ENCODE data around the gene RMI1. TPM values are rescaled to one million over a fixed set of nuclear protein-coding genes. Genes with fewer than 3 reads are reported as not detected.
"Not testable (repeated sequence)": the region's sequence is repeated elsewhere in the genome, so short reads cannot be mapped to it uniquely, and the experiment has no call there.

The RMI1 gene
- polyA plus RNA-seq, 4 donors = 20.5 to 26.8 (median 24.7) TPM

- DNase-seq (ENCODE audit: low read depth in 4 of 4, low spot score in 3 of 4) = no peak
Observed at GRCh38 chr9:84001621-84002020, 21.0 kb downstream of the RMI1 start.

DNA sequence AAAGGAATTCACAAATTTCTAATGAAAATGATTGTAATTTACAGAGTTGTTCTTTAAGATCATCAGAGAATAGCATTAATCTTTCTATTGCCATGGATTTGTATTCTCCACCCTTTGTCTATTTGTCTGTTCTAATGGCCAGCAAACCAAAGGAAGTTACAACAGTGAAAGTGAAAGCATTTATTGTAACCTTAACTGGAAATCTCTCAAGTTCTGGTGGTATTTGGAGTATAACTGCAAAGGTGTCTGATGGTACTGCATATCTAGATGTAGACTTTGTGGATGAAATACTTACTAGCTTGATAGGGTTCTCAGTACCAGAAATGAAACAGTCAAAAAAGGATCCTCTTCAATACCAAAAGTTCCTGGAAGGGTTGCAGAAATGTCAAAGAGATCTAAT, 21.7 kb downstream of the RMI1 start:
- DNase-seq (ENCODE audit: low read depth in 4 of 4, low spot score in 3 of 4) = no peak

DNA sequence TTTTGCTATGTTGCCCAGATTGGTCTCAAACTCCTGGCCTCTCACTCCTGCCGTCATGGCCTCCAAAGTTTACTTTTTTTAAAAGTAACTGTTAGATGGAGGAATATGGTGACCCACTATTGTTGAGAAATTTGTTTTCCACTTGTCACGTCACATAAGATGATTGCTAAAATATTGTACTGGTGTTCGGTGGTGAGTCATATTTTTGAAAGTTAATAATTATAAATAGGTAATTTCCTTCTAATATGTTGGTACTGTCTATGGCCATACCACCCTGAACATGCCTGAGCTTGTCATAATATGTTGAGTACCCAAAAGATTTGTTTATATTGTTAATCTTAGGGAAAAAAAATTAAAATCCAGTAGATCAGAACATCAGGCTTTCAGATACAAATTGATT, 22.6 kb downstream of the RMI1 start:
- no peak for DNase-seq (ENCODE audit: low read depth in 4 of 4, low spot score in 3 of 4)

GRCh38 chr9:84007662-84008061, 27.1 kb downstream of the RMI1 start:
- DNase-seq (ENCODE audit: low read depth in 4 of 4, low spot score in 3 of 4) = no peak

- DNase-seq (ENCODE audit: low read depth in 4 of 4, low spot score in 3 of 4) = no peak
Observed at GRCh38 chr9:84024041-84024575, 43.5 kb downstream of the RMI1 start.

- DNase-seq (ENCODE audit: low read depth in 4 of 4, low spot score in 3 of 4) = no peak
Observed at GRCh38 chr9:84027201-84027600, 46.6 kb downstream of the RMI1 start.

DNA sequence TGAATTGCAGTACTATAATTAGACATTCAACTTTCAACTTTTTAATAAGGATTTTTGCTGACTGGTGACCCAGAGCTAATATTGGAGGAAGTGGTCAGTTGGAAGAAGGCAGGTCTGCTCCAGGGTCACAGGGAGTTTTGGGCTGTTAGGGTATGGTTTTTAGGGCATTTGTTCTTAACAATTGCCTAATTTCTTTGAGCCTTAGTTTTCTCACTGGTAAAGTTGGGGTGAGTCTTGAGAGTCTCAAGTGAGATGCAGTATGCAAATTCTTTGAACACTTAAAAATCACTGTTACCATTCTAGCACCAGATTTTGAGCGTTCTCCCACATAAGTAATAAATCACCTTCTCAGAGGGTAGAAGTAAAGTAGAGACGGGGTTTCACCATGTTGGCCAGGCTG, 50.9 kb downstream of the RMI1 start:
- DNase-seq (ENCODE audit: low read depth in 4 of 4, low spot score in 3 of 4) = no peak

DNA sequence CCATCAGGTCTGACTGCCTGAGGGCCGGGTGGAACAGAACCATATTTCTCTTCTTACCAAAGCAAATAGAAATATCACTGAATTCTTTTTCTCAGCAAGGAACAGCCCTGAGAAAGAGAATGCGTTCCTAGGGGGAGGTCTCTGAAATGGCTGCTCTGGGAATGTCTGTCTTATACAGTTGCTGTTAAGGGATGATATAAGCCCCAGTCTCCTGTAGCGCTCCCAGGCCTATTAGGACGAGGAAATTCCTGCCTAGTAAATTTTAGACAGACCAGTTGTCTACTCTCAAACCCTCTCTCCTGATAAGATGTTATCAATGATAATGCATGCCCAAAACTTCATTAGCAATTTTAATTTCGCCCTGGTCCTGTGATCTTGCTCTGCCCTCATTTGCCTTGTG, 61.3 kb downstream of the RMI1 start:
- DNase-seq (ENCODE audit: low read depth in 4 of 4, low spot score in 3 of 4) = not testable (repeated sequence)

DNA sequence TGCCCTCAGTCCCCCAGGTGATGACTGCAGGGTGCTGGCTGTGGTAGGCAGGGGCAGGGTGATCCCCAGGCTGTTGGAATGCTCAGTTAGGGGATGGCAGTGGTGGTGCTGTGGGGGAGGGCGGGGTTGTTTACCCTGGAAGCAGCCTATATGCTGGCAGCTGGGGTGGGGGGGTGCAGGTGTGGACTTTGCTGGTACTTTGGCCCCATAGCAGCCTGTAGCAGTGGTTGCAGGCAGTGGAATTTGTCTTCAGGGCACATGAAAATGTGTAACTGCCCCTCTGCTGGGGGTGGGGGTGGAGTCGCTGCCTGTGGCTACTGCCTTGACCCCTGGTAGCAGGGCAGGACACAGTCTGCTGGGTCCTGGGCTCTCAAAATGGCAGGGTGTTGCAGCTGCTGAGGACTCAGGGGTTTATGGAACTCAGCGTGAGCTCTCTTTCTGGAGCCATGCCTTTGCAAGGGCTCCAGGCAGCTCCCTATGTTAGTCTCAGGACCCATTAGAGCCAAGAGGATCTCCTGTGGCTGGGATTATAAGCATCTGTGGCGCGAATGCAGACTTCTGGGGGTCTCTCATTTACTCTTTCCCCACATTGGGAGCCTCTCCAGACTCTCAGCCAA, 65.0 kb downstream of the RMI1 start:
- no peak for DNase-seq (ENCODE audit: low read depth in 4 of 4, low spot score in 3 of 4)

Other genes starting within 250 kb of the RMI1 start
- 10 to 100 TPM; 15.9 to 19.2 (median 16.7) TPM for gene GKAP1, start 163.0 kb upstream of the RMI1 start, polyA plus RNA-seq (ENCODE audit: insufficient read length in 4 of 4)
- 10 to 100 TPM; 16.0 to 21.2 (median 19.3) TPM for gene KIF27, start 59.4 kb upstream of the RMI1 start, polyA plus RNA-seq (ENCODE audit: insufficient read length in 4 of 4)
- gene HNRNPK, start 590 bp upstream of the RMI1 start, polyA plus RNA-seq (ENCODE audit: insufficient read length in 4 of 4) = 1,000 to 10,000 TPM in 3 of 4 donors, 100 to 1,000 TPM in 1; 885 to 1,042 (median 1,027) TPM